HG03039 (cell line): ENCODE results near the gene RAB1B.

Experiments used
- ATAC-seq: cut with Tn5 transposase; IDR thresholded peaks from one replicate; pipeline ENCODE4 v1.9.1; 2021; ENCODE audit warnings: mild to moderate bottlenecking, moderate library complexity; ENCODE audit not compliant: unreplicated experiment

The RAB1B gene

GRCh38 chr11:66268244-66268951, at the start of gene RAB1B:
Gene RAB1B (plus strand): TSS chr11:66268639. CDS start chr11:66268680, 41 bp downstream.
- ATAC-seq: peak; percentile 75

- ATAC-seq: no peak
These were observed 49.4 kb upstream of the RAB1B start for GRCh38 chr11:66218846-66219620.

DNA sequence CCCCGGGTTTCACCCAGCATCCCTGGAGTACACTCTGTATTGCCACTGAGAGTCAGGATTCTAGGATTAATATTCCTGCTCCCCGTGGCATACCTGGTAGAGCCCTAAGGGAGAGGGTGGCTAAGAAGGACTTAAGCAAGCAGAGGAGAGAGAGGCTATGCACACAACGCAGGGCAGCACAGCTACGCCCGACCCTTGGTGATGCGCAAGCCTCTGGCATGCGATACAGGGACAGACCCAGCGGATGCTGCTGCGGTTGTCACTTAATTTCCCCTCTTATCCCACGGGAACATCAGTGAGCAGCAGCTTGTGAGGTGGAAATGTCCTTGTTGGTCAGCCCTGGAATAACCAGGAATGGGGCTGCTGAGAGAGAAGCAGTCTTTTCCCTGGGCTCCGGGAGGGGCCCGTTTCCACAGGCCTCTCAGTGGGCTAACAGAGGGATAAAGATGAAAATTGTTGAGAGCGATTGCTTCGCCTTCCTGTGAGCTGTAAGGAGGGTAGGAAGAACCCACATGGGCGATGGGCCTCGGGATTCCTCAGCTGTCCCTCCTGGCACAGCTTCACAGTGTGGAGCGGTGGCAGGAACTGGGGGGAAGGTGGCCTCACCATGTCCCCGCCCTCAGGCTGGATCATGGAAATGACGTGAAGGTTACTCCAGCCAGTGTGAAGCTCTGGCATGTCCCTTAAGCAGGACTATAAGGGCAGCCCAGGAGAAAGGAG, 48.4 kb upstream of the RAB1B start:
- no peak for ATAC-seq

GRCh38 chr11:66220566-66220935, 47.9 kb upstream of the RAB1B start:
- ATAC-seq: no peak

- ATAC-seq: no peak
These were observed 47.4 kb upstream of the RAB1B start for GRCh38 chr11:66221012-66221411.

DNA sequence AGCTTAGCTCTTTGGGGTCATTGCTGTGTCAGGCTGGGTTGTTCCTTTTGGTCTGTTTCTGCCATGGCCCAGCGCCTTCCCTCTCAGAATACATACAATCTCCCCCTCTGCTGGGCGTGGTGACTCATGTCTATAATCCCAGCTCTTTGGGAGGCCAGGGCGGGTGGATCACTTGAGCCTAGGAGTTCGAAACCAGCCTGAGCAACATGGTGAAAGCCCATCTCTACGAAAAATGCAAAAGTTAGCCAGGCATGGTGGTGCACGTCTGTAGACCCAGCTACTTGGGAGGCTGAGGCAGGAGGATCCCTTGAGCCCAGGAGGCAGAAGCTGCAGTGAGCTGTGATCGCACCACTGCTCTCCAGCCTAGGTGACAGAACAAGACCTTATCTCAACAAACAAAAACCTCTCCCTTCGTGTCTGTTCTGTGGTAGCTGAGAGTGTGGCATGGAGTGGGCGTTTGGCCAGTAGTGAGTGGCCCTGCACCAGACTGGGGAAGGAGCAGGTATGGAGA, 46.7 kb upstream of the RAB1B start:
- no peak for ATAC-seq

DNA sequence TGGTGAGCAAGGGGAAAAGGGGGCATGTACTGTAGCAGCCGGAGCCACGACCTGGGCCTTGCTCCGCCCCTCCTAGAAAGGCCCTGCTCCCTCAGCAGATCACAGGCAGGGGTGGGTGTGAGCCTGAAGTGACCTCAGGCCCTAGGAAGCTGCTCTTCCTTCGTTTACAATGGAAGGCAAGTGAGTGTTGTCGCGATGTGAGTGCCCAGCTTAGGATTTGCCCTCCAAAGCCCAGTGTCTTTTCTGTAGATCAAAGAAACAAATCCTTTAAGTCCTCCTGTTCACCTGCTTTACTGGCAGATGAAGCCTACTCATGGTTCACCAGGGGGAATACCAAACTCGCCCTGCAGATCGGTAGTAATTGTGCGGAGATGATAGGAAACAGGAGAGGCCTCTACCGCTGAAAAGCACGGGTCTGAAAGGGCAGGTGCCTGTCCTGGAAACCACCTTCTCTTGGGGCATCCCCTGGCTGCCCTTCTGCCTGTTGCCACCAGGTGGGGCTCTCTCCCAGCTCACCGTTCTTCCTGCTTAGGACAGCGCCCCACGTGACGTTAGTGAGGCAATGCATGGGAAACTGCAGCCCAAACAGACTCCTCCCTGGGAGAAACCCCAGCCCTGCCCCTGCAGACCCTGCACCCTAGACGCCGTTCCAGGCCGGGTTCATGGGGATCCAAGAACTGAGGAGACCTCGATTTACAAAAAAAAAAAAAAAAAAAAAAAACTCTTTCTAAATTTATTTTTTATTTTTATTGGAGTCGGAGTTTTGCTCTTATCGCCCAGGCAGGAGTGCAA, 45.9 kb upstream of the RAB1B start:
- ATAC-seq: peak; percentile 81

GRCh38 chr11:66224226-66224855, 44.1 kb upstream of the RAB1B start:
- no peak for ATAC-seq

DNA sequence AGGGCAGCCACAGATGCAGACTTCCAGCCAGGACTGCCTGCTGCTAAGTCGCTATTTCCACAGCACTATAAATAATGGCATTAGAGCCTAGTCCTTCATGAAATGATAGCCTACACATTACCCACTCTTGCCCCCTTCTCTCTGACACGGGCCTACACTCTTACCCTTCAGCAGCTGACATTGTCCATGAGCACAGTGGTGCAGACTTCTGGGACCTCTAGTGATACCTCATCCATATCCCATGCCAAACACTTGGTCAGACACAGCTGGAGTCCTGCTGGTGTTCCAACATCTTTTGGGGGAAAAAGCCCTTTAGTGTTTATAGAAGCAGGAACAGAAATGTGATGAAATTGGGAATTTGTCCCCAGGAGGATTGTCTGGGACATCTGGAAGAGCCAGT, 43.4 kb upstream of the RAB1B start:
- ATAC-seq: no peak

DNA sequence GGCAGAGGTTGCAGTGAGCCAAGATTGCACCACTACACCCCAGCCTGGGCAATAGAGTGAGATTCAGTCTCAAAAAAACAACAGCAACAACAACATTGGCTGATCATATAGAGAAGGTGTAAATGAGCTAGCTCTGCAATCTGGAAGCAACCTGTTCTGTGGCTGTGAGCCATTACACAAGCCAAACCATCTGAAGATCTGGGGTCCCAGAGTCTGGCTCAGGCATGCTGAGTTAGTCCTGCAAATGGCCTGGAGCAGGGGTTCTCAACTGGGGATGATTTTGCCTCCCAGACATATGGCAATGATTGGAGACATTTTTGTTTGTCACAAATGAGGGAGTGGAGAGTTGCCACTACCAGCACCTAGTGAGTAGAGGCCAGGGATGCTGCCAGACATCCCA, 42.3 kb upstream of the RAB1B start:
- ATAC-seq: no peak

DNA sequence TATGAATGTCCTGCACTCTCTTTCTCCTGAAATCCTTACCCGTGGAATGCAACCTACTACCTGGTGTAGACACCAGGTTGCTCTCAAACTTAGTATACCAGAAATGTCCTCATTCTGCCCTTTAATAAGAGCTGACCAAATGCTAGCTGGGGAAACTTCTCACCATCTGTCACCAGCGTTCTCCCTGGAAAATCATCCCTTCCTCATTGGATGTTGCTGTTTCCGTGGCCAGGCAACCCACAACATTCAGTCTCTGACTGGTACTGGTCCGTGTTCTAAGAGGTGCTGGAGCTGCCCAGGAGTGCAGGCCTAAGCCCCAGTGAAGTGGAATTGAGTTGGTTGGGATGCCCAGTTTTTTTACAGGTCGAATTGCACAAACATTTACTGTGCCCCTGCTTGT, 40.7 kb upstream of the RAB1B start:
- ATAC-seq: no peak

DNA sequence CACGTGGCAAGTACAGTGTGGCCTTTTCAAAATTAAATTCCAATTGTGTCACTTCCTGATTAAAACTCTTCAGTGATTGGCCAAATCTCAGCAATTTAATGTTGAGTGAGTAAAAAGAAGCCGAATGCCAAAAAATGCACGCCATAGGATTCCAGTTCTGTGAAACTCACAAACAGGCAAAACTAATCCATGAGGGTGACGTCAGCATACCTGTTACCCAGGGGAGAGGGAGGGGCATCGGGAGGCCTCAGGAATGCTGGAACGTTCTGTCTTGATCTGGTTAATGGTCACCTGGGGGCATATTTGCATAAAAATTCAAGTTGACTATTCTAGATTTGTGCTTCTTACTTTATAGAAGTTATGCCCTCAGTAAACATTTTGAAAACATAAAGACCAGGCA, 39.9 kb upstream of the RAB1B start:
- no peak for ATAC-seq

DNA sequence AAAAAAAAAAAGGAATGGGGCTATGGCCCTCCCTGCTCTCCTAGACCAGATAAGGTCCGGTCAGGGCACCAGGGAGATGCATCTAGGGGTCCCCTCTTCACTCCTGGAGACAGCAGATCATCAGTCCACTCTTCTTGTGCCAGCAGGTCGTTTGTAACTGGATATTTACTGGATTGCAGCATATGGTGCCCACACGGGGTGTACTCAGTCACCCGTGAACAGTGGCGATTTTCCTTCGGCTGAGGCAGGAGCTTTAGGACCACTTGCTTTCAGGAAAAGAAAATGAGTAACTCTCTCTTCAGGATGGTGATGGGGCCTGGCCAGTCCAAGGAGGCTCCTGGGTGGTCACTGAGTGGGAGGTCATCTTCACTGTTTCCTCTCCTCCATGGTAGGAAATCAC, 38.3 kb upstream of the RAB1B start:
- ATAC-seq: no peak

DNA sequence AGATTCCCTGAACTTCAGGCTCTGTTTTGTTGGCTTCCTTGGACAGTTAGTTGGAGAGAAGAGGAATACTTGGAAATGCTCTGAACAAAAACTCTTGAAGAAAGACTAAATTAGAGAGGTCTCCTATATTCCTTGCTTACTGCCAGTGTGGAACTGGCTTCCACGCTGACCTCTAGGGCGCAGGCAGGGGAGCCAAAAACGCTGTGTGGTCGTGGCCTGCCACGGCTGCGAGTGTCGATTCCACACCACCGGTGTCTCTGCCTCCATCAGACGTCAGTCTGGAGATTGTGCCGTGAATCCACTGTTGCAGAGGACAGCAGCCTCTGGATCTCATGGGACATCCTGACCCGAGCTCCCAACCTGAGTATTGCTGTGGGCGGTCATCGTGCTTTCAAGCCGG, 37.5 kb upstream of the RAB1B start:
- no peak for ATAC-seq

DNA sequence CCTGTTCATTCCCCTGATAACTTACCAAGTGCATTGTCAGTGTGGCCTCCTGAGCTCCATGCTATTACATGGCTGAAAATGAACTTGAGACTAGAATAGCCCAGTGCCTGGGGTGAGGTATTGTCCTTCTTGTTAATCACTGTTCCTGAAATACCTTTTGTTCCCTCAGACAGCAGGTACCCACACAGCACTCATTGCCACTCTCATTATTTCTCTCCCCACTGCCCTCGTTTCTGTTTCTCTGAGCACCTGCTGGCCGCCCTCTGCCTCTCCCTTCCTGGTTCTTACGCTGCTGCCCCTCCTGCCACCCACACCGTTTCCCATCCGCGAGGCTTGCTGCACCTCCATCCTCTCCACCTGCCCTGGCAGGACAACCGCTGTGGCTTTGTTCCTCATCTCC, 36.9 kb upstream of the RAB1B start:
- ATAC-seq: no peak

GRCh38 chr11:66232769-66233168, 35.7 kb upstream of the RAB1B start:
- no peak for ATAC-seq

DNA sequence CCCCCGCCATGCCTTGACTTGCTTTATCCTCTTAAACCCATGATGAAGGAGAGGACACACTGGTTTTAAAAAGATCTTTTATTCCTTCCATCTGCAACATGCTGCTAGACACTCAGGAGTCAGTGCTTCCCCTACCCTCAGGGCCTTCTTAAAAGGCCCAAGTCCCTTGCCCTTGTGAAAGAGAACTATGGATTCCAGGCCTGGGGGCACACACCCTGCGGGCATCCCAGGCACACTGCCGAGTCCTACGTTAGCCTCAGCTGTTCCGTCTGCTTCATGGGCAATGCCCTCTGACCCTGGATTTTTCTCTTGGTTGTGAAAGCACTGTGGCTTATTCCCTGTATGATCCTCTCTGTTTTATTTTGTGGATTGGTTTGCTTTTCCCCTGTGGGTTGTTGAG, 35.1 kb upstream of the RAB1B start:
- ATAC-seq: no peak

- no peak for ATAC-seq
These were observed 33.3 kb upstream of the RAB1B start for GRCh38 chr11:66235141-66235540.

DNA sequence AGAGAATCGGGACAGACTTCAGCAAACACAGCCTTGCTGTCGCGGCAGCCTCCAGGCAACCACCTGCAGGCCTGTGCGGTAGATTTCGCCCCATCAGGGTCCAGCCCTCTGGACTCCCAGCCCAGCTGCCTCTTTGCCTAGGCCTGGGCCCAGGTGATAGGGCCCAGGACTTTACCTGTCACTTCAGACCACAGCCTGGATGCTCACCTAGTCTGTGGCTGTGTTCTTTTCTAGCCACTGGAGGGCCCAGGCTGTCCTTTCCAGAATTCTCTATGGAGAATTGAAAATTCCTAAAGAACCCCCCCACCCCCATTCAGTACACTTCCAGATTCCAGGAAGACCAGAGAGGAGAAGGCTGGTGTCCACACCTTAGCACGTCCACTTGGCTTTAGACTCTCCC, 30.6 kb upstream of the RAB1B start:
- ATAC-seq: no peak

DNA sequence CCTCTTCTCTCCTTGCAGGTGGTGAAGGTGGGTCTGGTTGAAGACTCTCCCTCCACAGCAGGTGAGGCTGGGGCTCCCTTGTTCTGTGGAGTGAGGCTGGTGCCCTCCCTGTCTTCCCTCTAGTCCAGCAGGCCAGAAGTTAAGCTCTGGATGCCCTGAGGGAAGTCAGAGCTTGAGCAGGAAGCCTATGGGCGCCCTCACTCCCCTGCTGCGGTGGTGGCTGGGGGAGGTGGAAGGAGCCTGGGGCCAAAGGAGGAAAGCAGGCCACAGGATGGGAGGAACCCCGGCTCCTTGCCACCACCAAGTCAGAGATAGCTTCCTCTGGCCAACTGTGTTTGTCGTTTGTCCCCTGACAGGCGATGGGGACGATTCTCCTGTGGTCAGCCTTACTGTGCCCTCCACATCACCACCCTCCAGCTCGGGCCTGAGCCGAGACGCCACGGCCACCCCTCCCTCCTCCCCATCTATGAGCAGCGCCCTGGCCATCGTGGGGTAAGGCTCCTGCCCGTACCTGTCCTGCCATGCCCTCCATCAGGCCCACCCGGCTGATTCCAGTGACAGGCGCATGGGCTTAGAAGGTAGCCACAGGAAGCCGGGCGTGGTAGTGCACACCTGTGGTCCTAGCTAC, 29.5 kb upstream of the RAB1B start:
- no peak for ATAC-seq
